PC-3 (cell line): Measurements from ENCODE around the gene EPN1.

Source experiments
- CTCF ChIP-seq: fragments of 300-600 bp; sonication (generic); conservative IDR thresholded peaks from 2 replicates; pipeline ENCODE4 v1.5.1; 2017; ENCODE audit warnings: antibody characterized with exemption, low read depth, mild to moderate bottlenecking, low read length
- EZH2 ChIP-seq: fragments of 300-600 bp; sonication (generic); IDR thresholded peaks from one replicate; pipeline ENCODE4 v1.6.1; 2017; ENCODE audit warnings: antibody characterized with exemption, mild to moderate bottlenecking, low read length; ENCODE audit not compliant: unreplicated experiment

DNA sequence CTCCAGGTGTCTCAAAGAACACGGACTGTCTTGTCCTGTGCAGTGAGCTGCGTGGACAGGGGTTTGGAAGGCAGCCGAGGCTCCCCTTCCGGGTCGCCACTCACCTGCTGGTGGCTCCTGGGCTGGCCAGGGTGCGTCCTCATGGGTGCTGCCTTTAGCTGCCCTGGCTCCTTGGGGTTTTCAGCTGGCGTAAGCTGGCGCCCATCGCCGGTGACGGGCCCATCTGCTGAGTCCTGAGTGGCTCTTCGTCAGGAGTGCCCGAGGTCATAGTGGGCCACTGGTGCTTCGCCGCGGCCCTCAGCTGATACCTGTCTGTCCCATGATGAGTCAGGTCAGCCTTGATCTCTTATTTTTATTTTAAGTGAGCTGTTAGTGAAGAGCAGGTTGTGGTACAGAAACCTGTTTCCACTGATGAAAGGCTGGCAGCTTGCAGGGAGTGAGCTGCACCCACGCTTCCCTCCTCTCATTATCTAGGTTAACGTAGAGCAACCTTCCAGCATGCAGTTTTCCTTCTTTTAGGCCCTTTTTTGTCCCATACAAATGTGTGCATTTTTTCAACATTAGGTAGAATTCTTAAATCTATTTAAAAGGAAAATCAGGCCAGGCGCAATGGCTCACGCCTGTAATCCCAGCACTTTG is 18.4 kb downstream of the EPN1 start:
- TF ChIP-seq CTCF (no peak), EZH2 (no peak)
